HepG2 (cell line): ENCODE data around the gene CMTM8. TPM values are rescaled to one million over a fixed set of nuclear protein-coding genes. Genes with fewer than 3 reads are reported as not detected.

Source experiments
- E2F2 ChIP-seq: sonication (generic); formaldehyde crosslinking; IDR thresholded peaks from 2 replicates; pipeline ENCODE4 v1.4.0; 2020; ENCODE audit warnings: missing genetic modification reagents, borderline replicate concordance
- FOXK1 ChIP-seq: sonication (generic); formaldehyde crosslinking; IDR thresholded peaks from 2 replicates; pipeline ENCODE4 v1.4.0; 2020; ENCODE audit warnings: low read depth, missing genetic modification reagents, borderline replicate concordance
- MED1 ChIP-seq: sonication (generic); formaldehyde crosslinking; IDR thresholded peaks from 2 replicates; pipeline ENCODE4 v1.4.0; 2020; ENCODE audit warnings: missing genetic modification reagents
- MIXL1 ChIP-seq: IDR thresholded peaks from 2 replicates; pipeline ENCODE4 v1.6.1; 2016
- NR2C2 ChIP-seq: sonication (generic); formaldehyde crosslinking; IDR thresholded peaks from 2 replicates; pipeline ENCODE4 v1.4.0; 2020; ENCODE audit warnings: missing genetic modification reagents, mild to moderate bottlenecking, moderate library complexity, borderline replicate concordance
- NR2F6 ChIP-seq, 2 experiments: IDR thresholded peaks; 2 replicates each; pipeline ENCODE4 v1.6.1; 2016; ENCODE audit warnings: antibody characterized with exemption in 1 of 2, mild to moderate bottlenecking in 1 of 2
- PITX1 ChIP-seq: sonication (generic); formaldehyde crosslinking; IDR thresholded peaks from 2 replicates; pipeline ENCODE4 v1.5.1; 2020; ENCODE audit warnings: mild to moderate bottlenecking, missing genetic modification reagents
- POGZ ChIP-seq: sonication (generic); formaldehyde crosslinking; IDR thresholded peaks from 2 replicates; pipeline ENCODE4 v1.4.0; 2020; ENCODE audit warnings: mild to moderate bottlenecking, missing genetic modification reagents
- TBX3 ChIP-seq: fragments of 450-650 bp; IDR thresholded peaks from 2 replicates; pipeline ENCODE4 v1.6.1; 2017; ENCODE audit warnings: antibody characterized with exemption, mild to moderate bottlenecking, inconsistent platforms, borderline replicate concordance
- ZBTB10 ChIP-seq: sonication (generic); formaldehyde crosslinking; IDR thresholded peaks from 2 replicates; pipeline ENCODE4 v1.4.0; 2020; ENCODE audit warnings: missing genetic modification reagents, borderline replicate concordance
- ZSCAN9 ChIP-seq: IDR thresholded peaks from 2 replicates; pipeline ENCODE4 v1.6.1; 2016; ENCODE audit warnings: borderline replicate concordance
- polyA plus RNA-seq, 8 experiments: library from polyadenylated mRNA; depleted of rRNA in 3 of 8; stranded (reverse) in 7 of 8; unstranded in 1 of 8; fragments of >200 nt; fragmentation: Illumina TruSeq in 4 of 8; extraction: Trizol in 4 of 8; gene quantifications; 2 replicates each; pipeline versions ENCODE4 v1.2.1 to v1.2.3, GENCODE V29; 2011 to 2016; ENCODE audit warnings: low read depth in 4 of 8, missing spikeins in 1 of 8, mixed read lengths in 1 of 8; ENCODE audit not compliant: insufficient read depth in 1 of 8
- total RNA-seq, 5 experiments: library from RNA; depleted of rRNA; stranded (reverse); fragments of >200 nt; fragmentation: Illumina TruSeq; extraction: Trizol; gene quantifications; 2 replicates each; pipeline ENCODE4 v1.2.3, GENCODE V29; 2016; ENCODE audit warnings: low read depth in 1 of 5
- TF ChIP-seq, protein P1 (sequence below), 2 experiments: sonication (generic) in 1 of 2; formaldehyde crosslinking in 1 of 2; IDR thresholded peaks; 2 replicates each; pipeline versions ENCODE4 v1.6.1 to v1.9.0; 2014 to 2022; ENCODE audit warnings: antibody characterized with exemption in 1 of 2, borderline replicate concordance in 1 of 2, inconsistent platforms in 1 of 2, low read depth in 1 of 2, missing genetic modification reagents in 1 of 2
- TF ChIP-seq, protein P2 (sequence below): sonication (generic); formaldehyde crosslinking; conservative IDR thresholded peaks from 2 replicates; pipeline ENCODE4 v1.4.0; 2020; ENCODE audit warnings: mild to moderate bottlenecking, missing genetic modification reagents, moderate library complexity

The CMTM8 gene
- total and polyA plus RNA-seq, 2 of the 13 experiments (the other 11 are each of a cell fraction or from before 2014, with no cell fraction given) = 8.9 to 15.8 TPM

DNA sequence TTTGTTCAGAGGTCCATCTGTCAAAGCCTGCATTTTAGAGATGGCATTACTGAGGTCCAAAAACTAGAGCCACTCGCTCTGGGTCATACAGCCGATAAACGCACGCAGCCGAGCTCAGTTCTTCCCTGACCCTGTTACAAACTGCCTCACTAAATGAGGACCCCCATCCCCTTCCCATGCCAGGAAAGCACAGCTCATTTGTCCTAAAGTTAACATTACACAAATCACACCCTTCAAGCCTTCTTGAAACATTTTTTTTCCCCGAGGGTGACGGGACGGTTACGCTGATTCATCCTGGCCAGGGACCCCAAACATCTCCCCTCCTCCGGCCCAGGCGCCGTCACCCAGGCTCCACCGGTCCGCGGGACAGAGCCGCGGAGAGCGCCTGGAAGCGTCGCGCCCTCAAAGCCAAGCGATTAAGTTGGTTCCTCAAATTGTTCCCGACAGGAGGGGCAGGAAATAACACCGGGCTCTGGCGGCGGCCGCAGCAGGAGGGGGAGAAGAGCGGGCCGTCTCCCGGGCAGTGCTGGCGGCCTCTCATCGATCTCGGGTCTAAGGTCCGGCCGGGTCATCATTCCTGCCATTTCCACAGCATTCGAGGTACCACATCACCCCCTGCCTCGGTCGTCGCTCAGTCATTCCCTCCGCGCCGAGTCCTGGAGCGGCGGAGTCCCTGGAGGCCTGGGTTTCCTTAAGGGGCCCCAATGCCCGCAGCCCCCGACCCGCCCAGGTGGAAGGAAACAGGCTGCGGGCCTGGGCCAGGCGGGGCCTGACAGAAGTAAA lies 619 bp upstream of the CMTM8 start (continued):
- TF ChIP-seq, protein P1, sequence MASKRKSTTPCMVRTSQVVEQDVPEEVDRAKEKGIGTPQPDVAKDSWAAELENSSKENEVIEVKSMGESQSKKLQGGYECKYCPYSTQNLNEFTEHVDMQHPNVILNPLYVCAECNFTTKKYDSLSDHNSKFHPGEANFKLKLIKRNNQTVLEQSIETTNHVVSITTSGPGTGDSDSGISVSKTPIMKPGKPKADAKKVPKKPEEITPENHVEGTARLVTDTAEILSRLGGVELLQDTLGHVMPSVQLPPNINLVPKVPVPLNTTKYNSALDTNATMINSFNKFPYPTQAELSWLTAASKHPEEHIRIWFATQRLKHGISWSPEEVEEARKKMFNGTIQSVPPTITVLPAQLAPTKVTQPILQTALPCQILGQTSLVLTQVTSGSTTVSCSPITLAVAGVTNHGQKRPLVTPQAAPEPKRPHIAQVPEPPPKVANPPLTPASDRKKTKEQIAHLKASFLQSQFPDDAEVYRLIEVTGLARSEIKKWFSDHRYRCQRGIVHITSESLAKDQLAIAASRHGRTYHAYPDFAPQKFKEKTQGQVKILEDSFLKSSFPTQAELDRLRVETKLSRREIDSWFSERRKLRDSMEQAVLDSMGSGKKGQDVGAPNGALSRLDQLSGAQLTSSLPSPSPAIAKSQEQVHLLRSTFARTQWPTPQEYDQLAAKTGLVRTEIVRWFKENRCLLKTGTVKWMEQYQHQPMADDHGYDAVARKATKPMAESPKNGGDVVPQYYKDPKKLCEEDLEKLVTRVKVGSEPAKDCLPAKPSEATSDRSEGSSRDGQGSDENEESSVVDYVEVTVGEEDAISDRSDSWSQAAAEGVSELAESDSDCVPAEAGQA (IDR thresholded peaks at IDR 0.05; ENCODE audit: low read depth) = no peak
- TF ChIP-seq, protein P1 (CRISPR knock-in tag; IDR thresholded peaks at IDR 0.05; ENCODE audit: borderline replicate concordance) = no peak
- peak; percentile 59; the same call in 1 of the 2 replicates for TF ChIP-seq NR2F6 (IDR thresholded peaks at IDR 0.05)
- TF ChIP-seq NR2F6 (CRISPR knock-in tag; IDR thresholded peaks at IDR 0.05) = peak; percentile 76
- peak; percentile 79 for TF ChIP-seq MIXL1 (CRISPR knock-in tag)
- peak; percentile 71; the same call in 1 of the 2 replicates for TF ChIP-seq FOXK1 (CRISPR knock-in tag)
- peak; percentile 26; the same call in 1 of the 2 replicates for TF ChIP-seq TBX3
- 0 out of 2 replicates have a peak, but pooled peaks have one; percentile 57 for TF ChIP-seq ZBTB10
- TF ChIP-seq, protein P2, sequence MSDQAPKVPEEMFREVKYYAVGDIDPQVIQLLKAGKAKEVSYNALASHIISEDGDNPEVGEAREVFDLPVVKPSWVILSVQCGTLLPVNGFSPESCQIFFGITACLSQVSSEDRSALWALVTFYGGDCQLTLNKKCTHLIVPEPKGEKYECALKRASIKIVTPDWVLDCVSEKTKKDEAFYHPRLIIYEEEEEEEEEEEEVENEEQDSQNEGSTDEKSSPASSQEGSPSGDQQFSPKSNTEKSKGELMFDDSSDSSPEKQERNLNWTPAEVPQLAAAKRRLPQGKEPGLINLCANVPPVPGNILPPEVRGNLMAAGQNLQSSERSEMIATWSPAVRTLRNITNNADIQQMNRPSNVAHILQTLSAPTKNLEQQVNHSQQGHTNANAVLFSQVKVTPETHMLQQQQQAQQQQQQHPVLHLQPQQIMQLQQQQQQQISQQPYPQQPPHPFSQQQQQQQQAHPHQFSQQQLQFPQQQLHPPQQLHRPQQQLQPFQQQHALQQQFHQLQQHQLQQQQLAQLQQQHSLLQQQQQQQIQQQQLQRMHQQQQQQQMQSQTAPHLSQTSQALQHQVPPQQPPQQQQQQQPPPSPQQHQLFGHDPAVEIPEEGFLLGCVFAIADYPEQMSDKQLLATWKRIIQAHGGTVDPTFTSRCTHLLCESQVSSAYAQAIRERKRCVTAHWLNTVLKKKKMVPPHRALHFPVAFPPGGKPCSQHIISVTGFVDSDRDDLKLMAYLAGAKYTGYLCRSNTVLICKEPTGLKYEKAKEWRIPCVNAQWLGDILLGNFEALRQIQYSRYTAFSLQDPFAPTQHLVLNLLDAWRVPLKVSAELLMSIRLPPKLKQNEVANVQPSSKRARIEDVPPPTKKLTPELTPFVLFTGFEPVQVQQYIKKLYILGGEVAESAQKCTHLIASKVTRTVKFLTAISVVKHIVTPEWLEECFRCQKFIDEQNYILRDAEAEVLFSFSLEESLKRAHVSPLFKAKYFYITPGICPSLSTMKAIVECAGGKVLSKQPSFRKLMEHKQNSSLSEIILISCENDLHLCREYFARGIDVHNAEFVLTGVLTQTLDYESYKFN (CRISPR knock-in tag) = peak; percentile 89
- peak; percentile 79 for TF ChIP-seq POGZ (CRISPR knock-in tag)
- TF ChIP-seq PITX1 (CRISPR knock-in tag) = peak; percentile 75
- no peak for TF ChIP-seq E2F2
- no peak for TF ChIP-seq ZSCAN9 (CRISPR knock-in tag)
- TF ChIP-seq NR2C2 (CRISPR knock-in tag) = peak; percentile 71; the same call in 1 of the 2 replicates
- TF ChIP-seq MED1 (CRISPR knock-in tag) = peak; percentile 67
